SU-DHL-6 (cell line): Measurements from ENCODE around the gene TTC27.

Source experiments
- EZH2phosphoT487 ChIP-seq: fragments of 200-600 bp; sonication (generic), shearing (Covaris generic); conservative IDR thresholded peaks from 2 replicates; pipeline ENCODE4 v1.6.1; 2018; ENCODE audit warnings: mild to moderate bottlenecking, antibody characterized with exemption, low read length, moderate library complexity, mixed read lengths
- TF ChIP-seq, protein P1 (sequence below): fragments of 200-600 bp; sonication (generic); IDR thresholded peaks from one replicate; pipeline ENCODE4 v1.5.1; 2017; ENCODE audit warnings: antibody characterized with exemption, mild to moderate bottlenecking, low read length, moderate library complexity; ENCODE audit not compliant: insufficient read depth, poor library complexity, severe bottlenecking

DNA sequence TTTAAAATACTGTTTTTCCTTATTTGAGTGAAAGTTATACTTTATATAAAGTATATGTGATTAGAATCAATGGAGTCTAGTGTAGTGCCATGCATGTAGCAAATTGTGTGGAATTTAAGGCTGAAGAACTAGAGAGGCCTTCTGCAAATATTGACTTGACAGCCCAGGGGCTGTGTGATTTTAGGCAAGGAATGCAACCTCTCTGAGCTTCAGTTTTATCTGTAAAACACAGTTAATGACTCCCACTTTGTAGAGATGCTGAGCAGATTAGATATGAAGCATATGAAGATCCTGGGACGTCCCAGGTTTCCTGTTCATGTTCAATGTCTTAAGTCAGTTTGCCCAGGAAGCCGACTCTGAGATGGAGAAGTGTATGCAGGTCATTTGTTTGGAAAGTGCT, 235.5 kb downstream of the TTC27 start:
- TF ChIP-seq, protein P1, sequence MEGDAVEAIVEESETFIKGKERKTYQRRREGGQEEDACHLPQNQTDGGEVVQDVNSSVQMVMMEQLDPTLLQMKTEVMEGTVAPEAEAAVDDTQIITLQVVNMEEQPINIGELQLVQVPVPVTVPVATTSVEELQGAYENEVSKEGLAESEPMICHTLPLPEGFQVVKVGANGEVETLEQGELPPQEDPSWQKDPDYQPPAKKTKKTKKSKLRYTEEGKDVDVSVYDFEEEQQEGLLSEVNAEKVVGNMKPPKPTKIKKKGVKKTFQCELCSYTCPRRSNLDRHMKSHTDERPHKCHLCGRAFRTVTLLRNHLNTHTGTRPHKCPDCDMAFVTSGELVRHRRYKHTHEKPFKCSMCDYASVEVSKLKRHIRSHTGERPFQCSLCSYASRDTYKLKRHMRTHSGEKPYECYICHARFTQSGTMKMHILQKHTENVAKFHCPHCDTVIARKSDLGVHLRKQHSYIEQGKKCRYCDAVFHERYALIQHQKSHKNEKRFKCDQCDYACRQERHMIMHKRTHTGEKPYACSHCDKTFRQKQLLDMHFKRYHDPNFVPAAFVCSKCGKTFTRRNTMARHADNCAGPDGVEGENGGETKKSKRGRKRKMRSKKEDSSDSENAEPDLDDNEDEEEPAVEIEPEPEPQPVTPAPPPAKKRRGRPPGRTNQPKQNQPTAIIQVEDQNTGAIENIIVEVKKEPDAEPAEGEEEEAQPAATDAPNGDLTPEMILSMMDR = no peak
- TF ChIP-seq EZH2phosphoT487 = no peak
